GM18520 (cell line): Measurements from ENCODE around the gene TTLL7.
"Not testable (repeated sequence)": the region's sequence is repeated elsewhere in the genome, so short reads cannot be mapped to it uniquely, and the experiment has no call there.

Source experiments
- ATAC-seq: cut with Tn5 transposase; IDR thresholded peaks from one replicate; pipeline ENCODE4 v1.9.1; 2021; ENCODE audit not compliant: unreplicated experiment

Gene TTLL7

DNA sequence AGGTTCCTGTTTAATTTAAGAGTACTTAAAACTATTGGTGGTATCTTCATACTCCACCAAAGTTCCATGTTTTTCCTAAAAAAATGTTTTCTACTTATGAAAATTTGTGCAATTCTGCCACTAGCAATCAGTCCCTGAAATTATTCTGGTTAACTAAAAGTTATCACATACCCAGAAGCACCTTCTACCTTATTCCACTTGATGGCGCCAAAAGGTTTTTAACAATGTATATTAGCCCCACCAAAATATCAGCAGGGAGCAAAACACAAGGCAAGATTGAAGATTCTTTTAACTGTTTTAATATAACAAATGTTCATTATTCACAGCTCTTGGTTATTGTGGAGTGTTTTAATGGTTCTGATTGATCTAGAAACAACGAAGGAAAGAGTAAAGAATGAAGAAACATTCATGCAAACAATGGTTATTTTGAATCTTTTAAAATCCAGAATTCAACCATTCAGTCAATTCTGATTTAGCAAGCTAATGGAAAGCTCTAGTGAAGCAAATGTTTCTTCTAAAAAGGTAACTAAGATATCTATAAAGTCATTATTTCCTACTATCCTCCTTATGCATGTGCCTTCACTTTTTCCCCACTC lies 67.2 kb downstream of the TTLL7 start:
- peak; percentile 50 for ATAC-seq

DNA sequence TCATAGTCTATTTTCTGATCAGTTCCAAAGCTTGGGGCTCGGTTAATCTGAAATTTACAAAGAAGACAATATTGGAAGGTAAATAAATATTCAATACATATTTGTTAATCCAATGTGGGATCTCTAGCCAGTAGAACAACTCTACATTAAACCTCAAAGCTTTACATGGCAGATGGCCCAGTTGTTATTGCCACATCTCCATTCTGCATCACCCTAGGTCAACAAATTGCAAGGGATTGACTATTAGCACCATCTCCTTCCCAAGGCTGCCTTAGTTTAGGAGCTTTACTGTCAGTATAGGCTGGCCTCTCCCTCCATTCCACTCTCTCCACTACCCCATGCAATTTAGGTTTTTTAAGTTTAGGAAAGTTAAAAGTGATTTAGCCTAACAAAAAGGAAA lies 69.7 kb downstream of the TTLL7 start:
- no peak for ATAC-seq

DNA sequence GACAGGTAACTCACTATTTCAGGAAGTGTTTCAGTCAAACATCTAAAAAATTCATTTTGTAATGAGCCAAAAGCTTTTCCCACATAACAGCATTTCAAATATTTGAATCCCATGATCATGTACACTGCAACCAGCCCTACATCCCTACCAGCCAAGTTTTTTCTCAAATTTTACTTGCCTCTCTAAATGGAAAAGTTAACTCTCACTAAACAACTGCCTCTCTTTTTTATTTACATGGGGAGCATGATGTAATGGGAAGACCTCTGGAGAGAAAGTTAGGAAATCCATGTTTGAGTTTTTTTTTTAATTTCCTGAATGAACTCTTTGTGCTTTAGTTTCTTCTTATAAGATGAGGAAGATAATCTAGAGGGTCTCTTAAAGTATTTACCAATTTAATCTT lies 70.5 kb downstream of the TTLL7 start:
- no peak for ATAC-seq

DNA sequence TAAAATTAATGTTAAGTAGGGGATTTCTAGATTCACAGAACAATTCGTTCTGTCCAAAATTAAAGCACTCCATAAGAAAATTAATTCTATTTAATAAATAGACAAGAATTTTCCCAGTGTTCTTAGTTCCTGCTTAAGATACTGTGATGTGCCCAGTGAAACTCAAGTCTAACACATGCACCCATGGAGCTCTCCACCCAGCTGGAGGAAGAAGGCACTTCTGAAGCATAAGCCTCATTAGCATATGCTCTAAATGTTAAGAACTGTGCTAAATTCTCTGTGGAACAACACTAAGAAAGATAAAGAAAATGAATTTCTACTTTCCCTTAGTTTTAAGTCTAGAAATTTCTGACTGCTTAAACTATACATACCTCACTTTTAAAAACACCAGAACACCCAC lies 71.2 kb downstream of the TTLL7 start:
- ATAC-seq = no peak

DNA sequence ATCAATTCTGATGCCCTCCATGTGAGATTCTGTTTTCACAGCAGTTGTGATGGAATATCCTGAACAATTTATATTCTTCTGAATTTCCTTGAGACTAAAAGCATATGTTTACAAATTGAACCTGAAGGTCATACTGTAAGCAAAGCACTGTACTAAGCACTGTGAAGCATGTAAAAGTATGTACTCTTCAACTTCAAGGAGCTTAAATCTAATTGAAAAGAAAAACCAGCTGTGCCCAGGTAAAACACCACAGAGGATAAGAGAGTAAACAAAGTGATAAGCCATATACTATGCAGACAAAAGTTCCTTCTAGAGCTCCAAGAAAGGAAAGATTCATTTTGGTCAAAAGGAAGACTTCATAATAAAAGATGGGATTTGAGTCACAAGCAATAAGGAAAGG lies 71.9 kb downstream of the TTLL7 start:
- ATAC-seq = no peak

DNA sequence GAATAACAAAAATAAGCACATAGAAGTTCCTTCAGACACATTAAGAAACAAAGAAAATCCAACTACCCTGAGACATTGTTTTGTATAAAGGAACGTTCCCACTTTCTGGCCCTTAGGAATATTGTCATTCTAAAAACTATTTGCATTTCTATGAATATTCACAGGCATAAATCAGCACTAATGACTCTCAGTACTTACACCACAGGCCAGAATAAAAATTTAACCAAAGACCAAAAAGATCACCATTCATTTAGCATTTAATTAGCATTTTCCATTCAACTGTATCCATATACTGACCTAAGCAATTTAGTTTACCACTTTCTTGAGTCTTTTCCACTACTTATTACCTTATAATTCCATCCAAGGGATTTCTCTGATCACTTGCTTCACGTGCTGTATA lies 75.4 kb downstream of the TTLL7 start:
- ATAC-seq = no peak

DNA sequence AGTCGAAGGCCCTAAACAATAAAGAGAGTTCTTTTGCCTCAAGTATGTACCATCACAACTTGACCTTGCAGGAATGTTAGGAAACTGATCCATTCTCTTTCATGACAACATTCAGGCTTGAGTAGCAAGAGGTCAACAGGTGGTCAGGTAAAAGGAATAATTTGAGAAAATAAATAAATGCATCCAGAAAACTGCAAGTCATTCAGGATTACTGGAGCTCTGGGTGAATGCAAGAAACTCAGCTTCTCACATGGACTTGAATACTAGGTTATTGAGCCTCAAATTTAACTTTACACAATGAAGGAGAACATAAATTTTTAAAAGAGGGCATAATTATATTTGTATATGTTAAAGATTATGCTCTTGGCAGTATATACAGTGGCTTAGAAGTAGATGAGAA lies 76.5 kb downstream of the TTLL7 start:
- ATAC-seq = no peak

DNA sequence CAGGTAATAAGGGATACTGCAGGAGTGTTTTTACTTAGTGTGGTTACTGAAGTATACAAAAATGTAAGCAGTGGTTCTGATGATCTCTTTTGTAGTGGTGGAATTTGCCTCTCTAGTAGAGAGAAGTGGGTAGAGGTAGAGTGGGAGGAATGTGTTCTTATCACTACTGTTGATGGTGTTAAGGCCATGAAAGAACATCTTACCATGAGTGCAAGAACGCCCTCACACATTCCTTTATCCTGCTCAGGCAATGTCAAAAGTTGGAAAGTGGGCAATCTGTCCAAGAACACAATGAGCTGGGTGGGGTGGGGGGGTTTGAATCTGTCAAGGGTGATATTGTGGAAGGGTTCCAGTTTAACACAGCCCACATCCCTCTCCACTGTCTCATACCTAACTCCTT lies 78.6 kb downstream of the TTLL7 start:
- ATAC-seq = no peak

DNA sequence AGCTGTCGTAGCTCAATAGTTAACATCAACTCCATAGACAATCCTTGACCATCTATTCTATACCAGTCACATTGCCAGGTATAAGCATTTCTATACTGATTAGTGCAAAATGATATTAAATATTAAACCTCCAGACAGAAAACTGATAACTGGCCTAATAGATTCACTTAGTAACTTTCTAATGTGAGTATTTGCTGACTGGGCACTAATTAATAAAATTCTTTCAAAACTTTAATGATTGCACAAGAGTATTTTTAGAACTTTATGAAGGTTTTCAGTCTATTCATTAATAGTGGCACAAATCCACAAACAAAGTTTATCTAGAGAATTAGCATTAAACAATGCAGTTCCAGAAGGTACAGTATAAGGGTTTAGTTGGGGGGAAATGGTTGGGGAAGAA lies 79.1 kb downstream of the TTLL7 start:
- ATAC-seq = no peak

DNA sequence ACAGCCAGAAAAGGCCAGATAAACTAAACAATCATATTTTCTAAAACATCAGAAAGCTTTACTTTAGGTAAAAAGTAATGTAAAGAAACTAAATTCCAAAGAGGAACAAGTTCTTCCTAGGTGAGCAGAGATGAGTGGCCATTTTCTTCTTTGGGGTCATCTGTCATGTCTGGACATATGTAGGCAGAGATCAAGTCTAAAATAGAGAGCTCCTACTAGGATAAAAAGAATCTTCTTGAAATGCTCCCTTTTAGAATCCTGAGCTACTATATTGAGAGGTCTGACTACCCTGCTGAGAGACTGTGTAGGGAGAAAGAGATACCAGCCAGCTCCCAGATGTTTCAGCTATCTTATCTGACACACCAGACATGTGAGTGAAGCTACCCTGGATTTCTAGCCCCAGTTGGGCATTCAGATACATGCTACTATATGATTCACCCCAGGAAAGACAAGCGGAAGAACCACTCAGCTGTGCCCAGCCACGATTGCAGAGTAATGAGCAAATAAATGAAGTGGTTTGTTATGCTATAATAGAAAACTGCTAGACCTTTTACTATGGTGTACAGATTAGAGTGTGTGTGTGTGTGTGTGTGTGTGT lies 80.1 kb downstream of the TTLL7 start:
- no peak for ATAC-seq

DNA sequence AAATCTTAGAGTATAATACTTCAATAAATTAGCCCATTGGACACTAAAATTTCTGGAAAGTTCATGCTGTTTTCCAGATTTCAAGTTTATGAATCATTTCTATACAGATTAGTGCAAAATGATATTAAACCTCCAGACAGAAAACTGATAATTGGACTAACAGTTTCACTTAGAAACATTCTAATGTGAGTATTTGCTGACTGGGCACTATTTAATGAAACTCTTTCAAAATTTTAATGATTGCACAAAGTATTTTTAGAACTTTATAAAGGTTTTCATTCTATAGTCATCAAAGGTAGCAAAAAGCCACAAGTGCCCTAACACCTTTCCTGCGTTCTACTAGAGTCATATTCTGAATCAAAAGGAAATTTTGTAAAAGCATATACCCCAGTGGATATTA lies 81.0 kb downstream of the TTLL7 start:
- ATAC-seq = no peak

DNA sequence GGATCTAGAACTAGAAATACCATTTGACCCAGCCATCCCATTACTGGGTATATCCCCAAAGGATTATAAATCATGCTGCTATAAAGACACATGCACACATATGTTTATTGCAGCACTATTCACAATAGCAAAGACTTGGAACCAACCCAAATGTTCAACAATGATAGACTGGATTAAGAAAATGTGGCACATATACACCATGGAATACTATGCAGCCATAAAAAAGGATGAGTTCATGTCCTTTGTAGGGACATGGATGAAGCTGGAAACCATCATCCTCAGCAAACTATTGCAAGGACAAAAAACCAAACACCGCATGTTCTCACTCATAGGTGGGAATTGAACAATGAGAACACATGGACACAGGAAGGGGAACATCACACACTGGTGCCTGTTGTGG lies 82.8 kb downstream of the TTLL7 start:
- ATAC-seq = not testable (repeated sequence)

DNA sequence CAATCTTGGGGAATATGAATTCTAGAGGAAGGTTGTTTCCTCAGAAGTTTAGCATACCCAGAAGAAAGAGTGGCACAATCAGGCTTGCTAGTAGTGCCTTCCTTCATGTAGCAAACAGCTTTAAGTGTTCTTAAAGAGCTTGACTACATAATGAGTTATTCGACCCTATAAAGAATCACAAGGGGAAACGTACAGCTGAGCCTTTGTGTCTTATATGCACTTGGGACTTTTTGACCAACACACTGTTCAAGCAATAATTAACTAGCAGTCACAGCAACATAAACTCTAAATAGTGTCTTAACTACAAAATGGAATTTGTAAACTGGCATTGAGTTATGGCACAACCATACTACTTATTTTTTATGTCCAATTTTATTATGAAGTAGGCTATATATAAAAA lies 86.1 kb downstream of the TTLL7 start:
- ATAC-seq = no peak

DNA sequence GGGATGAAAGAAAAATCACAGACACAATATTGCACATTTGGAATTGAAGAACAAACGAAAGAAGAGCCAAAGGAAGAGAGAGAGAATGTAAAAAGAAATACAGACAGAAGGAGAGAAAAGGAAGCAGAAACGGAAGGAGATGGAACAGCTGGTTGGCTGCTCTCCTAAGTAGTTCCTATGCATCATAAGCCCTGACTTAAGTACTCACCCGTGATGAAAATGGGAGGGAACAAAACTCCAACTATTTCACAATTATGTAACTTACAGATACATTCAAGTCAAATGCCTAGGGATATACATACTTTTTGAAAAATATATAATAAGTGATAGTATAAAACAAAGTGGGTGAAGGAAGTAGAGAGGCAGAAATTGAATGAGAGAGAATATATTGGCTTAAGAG lies 88.5 kb downstream of the TTLL7 start:
- no peak for ATAC-seq

DNA sequence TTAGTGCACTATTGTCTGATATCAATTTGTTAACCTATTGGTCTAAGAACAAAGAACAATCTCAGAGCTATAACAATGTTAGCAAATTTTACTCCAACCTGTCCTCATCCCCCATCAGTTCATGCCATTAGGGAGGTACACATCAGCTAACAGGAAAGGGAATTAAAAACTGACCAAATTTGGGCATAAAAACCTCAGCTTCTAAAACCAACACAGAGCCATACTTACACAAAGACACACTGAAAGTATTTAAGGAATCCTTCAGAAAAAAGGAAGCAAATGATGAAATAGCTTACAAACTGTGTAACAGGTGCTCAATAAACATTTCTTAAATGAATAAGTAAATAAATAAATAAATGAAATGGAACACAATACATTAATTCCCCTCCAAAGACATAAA lies 89.2 kb downstream of the TTLL7 start:
- no peak for ATAC-seq

DNA sequence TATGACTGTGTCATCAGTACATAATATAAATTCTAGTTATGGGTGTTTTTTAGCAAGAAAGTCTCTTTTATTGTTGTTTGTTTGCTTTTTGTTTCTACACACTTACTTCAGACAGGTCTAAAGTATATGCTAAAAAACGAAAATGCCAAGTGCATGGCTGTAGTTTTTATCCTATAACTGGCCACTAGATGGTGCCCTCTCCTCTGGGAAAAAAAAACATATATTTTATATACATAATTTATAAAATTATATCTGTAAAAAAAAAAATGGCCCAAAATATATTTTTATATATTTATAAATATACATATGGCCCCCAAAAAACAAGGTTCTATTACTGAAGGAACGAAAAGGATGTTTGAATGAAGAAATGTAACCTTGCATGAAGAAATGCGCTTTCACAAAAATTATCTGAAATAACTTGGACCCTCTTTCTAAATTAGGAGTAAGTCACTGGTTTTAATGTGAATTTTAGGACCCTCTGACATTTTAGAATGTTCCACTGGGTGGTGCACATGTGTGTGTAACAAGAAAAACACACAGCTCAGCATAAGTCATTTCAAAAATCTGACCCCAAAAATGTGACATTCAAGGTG lies 93.5 kb downstream of the TTLL7 start:
- no peak for ATAC-seq

DNA sequence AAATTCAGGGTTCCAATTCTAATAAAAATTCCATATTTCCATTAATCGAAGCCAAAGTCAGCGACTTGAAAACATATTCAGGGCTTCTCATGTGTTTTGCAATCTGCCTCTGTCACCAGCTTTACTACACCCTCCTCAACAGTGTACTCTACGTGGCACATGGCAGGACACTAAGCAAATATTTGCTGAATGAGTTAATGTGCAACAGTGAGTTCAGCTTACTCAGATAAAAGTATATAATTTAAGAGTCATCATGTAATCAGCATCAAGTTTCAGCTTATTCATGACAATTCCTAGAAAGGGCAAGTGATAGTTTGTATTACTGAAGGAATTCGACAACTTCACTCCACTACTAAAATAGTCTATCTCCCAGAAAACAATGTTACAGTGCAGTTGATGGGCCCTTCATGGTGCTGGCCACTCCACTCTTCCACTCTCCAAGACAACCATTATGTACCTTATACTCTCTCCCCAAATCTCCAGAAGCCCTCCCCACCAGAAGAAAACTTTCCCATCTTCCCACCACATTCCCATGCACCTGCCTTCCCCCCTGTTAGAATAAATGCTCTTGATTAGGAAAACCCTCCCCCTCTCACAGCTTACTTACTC lies 97.3 kb downstream of the TTLL7 start:
- no peak for ATAC-seq

DNA sequence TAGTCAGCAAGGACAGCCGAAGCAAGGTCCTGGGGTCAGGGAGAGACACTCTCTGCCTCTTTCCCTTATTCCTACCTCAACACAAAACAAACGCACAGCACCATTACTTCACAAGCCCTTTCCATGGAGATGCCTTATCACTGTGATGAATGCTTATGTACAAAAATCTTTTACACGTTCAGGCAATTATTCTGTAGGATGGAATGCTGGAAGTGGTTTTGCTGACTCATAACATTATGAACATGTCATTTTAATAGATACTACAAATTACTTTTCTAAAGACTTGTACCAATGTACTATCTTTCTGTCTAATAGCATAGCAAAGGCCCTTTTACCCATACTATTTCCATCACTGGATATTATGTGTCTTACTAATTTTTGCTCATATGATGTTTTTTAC lies 98.4 kb downstream of the TTLL7 start:
- ATAC-seq = no peak

DNA sequence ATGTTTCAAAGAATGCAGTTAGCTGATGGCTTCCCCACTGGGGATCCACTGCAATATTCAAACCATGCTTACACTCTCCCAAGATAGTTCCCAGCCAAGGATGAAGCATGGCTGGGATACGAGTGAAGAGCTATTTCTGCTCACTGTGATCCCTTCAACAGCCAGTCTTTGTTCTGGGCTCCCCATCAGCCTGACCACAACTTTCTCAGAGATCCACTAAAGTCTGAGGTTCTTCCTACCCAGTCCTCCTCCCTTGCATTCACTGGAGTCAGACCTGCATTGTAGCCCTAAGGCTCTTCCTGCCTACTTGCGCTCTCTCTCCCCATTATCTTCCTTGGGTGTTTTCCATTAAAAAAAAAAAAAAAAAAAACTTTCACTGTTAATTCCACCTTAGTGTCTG lies 101.4 kb downstream of the TTLL7 start:
- no peak for ATAC-seq

DNA sequence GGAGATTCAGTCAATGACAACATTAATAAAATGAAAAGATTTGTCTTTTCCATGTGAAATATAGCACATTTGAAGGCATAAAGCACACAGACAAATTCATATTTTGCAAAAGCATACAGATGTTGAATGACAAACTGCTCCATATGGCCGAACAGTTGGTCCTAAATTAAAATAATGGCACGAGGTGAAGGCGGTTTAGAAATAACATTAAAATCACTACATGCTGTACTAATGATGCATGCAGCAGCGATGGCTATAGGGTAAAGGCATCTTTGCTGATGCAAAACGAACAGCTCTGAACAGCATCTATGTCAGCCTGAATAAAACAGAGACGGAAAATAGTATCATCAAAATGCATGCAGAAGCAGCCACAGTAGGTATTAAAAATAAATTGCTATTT lies 102.6 kb downstream of the TTLL7 start:
- no peak for ATAC-seq

DNA sequence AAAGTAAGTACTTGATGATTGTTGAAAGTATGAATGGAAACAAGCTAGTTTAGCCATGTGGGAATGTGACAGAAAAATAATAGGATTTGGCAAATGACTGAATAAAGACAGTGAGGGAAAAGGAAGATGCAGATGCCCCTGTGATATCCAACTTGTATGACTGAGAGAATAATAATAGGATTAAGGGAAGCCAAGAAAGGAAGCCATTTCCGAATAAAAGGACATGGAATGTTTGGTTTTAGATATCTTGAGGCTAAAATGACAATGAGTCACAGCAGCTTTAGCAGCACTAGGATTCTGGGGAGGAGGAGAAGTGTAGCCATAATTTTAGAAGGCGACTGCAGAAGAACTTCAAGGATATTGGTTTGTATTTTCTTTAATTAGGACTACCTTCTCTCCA lies 109.2 kb downstream of the TTLL7 start:
- ATAC-seq = no peak

DNA sequence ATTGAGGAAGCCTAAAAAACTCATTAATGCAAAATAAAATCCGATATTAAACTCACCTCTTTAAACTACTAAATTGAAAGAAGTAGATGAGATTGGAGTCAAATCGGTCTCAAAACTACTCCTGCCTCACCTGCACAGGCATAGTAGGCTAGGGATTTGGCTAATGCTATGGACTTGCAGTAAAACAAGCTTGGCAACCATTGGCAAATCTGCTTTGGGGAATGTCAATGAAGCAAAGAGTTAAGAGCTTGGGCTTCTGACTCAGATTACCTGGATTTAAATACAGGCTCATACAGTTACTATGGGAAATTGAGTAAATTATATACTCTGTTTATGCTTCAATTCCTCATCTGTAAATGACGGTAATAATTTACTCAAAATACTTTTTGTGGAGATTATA lies 111.4 kb downstream of the TTLL7 start:
- no peak for ATAC-seq

DNA sequence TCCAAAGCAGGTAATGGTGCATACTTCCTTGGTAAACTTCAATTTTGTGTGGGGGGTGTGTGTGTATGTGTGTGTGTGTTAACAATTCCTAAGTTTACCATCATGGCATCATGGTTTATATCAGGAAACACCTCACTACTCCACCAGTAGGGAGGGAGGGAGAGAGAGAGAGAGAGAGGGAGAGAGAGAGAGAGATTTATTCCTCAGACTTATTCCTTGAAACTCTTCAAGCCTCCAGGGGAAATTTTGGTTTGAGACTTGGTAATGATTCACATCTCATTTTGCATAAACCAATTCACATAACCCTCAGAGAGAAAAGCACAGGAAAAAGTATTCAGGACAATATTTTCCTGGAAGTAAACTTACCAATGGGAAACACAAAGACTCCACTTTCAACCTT lies 115.0 kb downstream of the TTLL7 start:
- ATAC-seq = no peak
